H1 (cell line): ENCODE results near the gene SLC34A1. TPM values are rescaled to one million over a fixed set of nuclear protein-coding genes. Genes with fewer than 3 reads are reported as not detected.

Source experiments
- CTCF ChIA-PET: fragments of 300-600 bp; sonication (Branson Sonifier 250); formaldehyde crosslinking; loops from one replicate; lab custom pipeline; 2021; ENCODE audit not compliant: partially characterized antibody; lab: Charles Lee
- POLR2A ChIA-PET: fragments of 300-600 bp; sonication (Branson Sonifier 250); formaldehyde crosslinking; loops from one replicate; lab custom pipeline; 2021; ENCODE audit warnings: inconsistent platforms; ENCODE audit not compliant: partially characterized antibody; lab: Charles Lee
- DNase-seq, 2 experiments: peaks; one replicate each; pipeline versions ENCODE4 v3.0.0 to v3.0.0-alpha.2; 2010 to 2022; ENCODE audit warnings: low spot score in 2 of 2, low read depth in 1 of 2, mixed read lengths in 1 of 2
- FAIRE-seq: peaks from 2 replicates; lab custom pipeline; 2011; peaks lifted over from hg19 to GRCh38; lab: Jason Lieb, UNC
- H2AFZ ChIP-seq: 2 replicates; pipeline ENCODE4 v1.8.1; 2012; ENCODE audit warnings: low read length, inconsistent platforms
- H2AK5ac ChIP-seq: 2 replicates; pipeline ENCODE4 v1.6.1; 2013; ENCODE audit warnings: low read depth, low read length
- H2BK120ac ChIP-seq: replicated peaks from 2 replicates; pipeline ENCODE3; 2013; ENCODE audit warnings: low read depth, low read length, inconsistent platforms
- H2BK12ac ChIP-seq: 2 replicates; pipeline ENCODE4 v1.6.1; 2013; ENCODE audit warnings: low read depth, low read length
- H2BK15ac ChIP-seq: 2 replicates; pipeline ENCODE4 v1.6.1; 2013; ENCODE audit warnings: low read length
- H2BK20ac ChIP-seq: 2 replicates; pipeline ENCODE4 v1.6.1; 2013; ENCODE audit warnings: low read length
- H2BK5ac ChIP-seq: 2 replicates; pipeline ENCODE4 v1.6.1; 2013; ENCODE audit warnings: low read depth, low read length
- H3K14ac ChIP-seq: 2 replicates; pipeline ENCODE4 v1.6.1; 2013; ENCODE audit warnings: inconsistent platforms; ENCODE audit not compliant: insufficient read length
- H3K18ac ChIP-seq: 2 replicates; pipeline ENCODE4 v1.6.1; 2013; ENCODE audit warnings: low read length; ENCODE audit errors: extremely low read depth
- H3K23ac ChIP-seq: 2 replicates; pipeline ENCODE4 v1.6.1; 2013; ENCODE audit warnings: inconsistent platforms; ENCODE audit not compliant: insufficient read length
- H3K23me2 ChIP-seq: 2 replicates; pipeline ENCODE4 v1.6.1; 2013; ENCODE audit warnings: low read depth, low read length
- H3K27ac ChIP-seq: 2 replicates; pipeline ENCODE4 v1.6.1; 2011; ENCODE audit warnings: low read depth, low read length, inconsistent platforms
- H3K27me3 ChIP-seq, 4 experiments: replicated peaks in 1 of 4; 1 replicate in 1 of 4; 2 replicates in 3 of 4; pipeline versions ENCODE4 v1.6.1 to v1.8.1; 2011 to 2013; ENCODE audit warnings: low read length in 3 of 4, mild to moderate bottlenecking in 3 of 4, inconsistent platforms in 2 of 4, mixed read lengths in 2 of 4, moderate library complexity in 1 of 4; ENCODE audit not compliant: control insufficient read depth in 3 of 4, insufficient read depth in 3 of 4; ENCODE audit errors: extremely low read depth in 1 of 4
- H3K36me3 ChIP-seq, 4 experiments: 2 replicates each; pipeline versions ENCODE4 v1.6.1 to v1.8.1; 2011 to 2013; ENCODE audit warnings: mild to moderate bottlenecking in 4 of 4, low read length in 3 of 4, moderate library complexity in 2 of 4, control low read depth in 1 of 4, inconsistent platforms in 1 of 4; ENCODE audit not compliant: insufficient read depth in 4 of 4, control insufficient read depth in 2 of 4
- H3K4ac ChIP-seq: replicated peaks from 2 replicates; pipeline ENCODE3; 2013; ENCODE audit warnings: low read length, low read depth, mixed read lengths, inconsistent platforms; ENCODE audit not compliant: insufficient read length
- H3K4me1 ChIP-seq, 4 experiments: replicated peaks in 1 of 4; 1 replicate in 1 of 4; 2 replicates in 3 of 4; pipeline versions ENCODE4 v1.6.1 to v1.8.1; 2011 to 2013; ENCODE audit warnings: low read length in 3 of 4, inconsistent platforms in 2 of 4, mixed read lengths in 1 of 4; ENCODE audit not compliant: insufficient read depth in 4 of 4, control insufficient read depth in 3 of 4
- H3K4me2 ChIP-seq, 2 experiments: 2 replicates each; pipeline versions ENCODE4 v1.6.1 to v1.8.1; 2011 to 2013; ENCODE audit warnings: low read depth in 2 of 2, low read length in 2 of 2, control low read depth in 1 of 2, inconsistent platforms in 1 of 2, mild to moderate bottlenecking in 1 of 2; ENCODE audit not compliant: insufficient read depth in 1 of 2
- H3K4me3 ChIP-seq, 4 experiments: fragments of 200-600, 300-600 bp in 1 of 4; sonication (generic), shearing (Covaris generic), sonication (Bioruptor Twin) in 1 of 4; 2 replicates each; pipeline versions ENCODE4 v1.5.1 to v1.8.1; 2011 to 2016; ENCODE audit warnings: low read length in 4 of 4, low read depth in 3 of 4, control low read depth in 2 of 4, inconsistent platforms in 2 of 4, mild to moderate bottlenecking in 2 of 4, mixed read lengths in 1 of 4, moderate library complexity in 1 of 4; ENCODE audit not compliant: insufficient read depth in 2 of 4; ENCODE audit errors: extremely low read depth in 1 of 4
- H3K56ac ChIP-seq: replicated peaks from 2 replicates; pipeline ENCODE3; 2013; ENCODE audit warnings: low read depth, mild to moderate bottlenecking, mixed read lengths, low read length, inconsistent platforms; ENCODE audit not compliant: insufficient read length
- H3K79me1 ChIP-seq: 2 replicates; pipeline ENCODE4 v1.6.1; 2013; ENCODE audit warnings: low read depth, low read length, control low read depth
- H3K79me2 ChIP-seq, 2 experiments: 2 replicates each; pipeline versions ENCODE4 v1.6.1 to v1.8.1; 2012 to 2013; ENCODE audit warnings: low read length in 2 of 2, mild to moderate bottlenecking in 2 of 2, inconsistent platforms in 1 of 2; ENCODE audit not compliant: insufficient read depth in 2 of 2, control insufficient read depth in 1 of 2
- H3K9ac ChIP-seq, 4 experiments: replicated peaks in 1 of 4; 1 replicate in 1 of 4; 2 replicates in 3 of 4; pipeline versions ENCODE4 v1.6.1 to v1.8.1; 2011 to 2013; ENCODE audit warnings: low read depth in 3 of 4, low read length in 3 of 4, control low read depth in 2 of 4, mild to moderate bottlenecking in 2 of 4, moderate library complexity in 2 of 4, inconsistent platforms in 1 of 4; ENCODE audit errors: extremely low read depth in 1 of 4
- H3K9me3 ChIP-seq, 2 experiments: 2 replicates each; pipeline versions ENCODE4 v1.6.1 to v1.8.1; 2012 to 2013; ENCODE audit warnings: mild to moderate bottlenecking in 2 of 2, moderate library complexity in 2 of 2, control low read depth in 1 of 2, inconsistent platforms in 1 of 2, low read depth in 1 of 2, low read length in 1 of 2, mixed read lengths in 1 of 2; ENCODE audit not compliant: insufficient read depth in 2 of 2
- H4K20me1 ChIP-seq, 2 experiments: replicated peaks in 1 of 2; 2 replicates each; pipeline versions ENCODE3 to v1.8.1; 2011 to 2013; ENCODE audit warnings: inconsistent platforms in 2 of 2, low read length in 2 of 2, mild to moderate bottlenecking in 1 of 2; ENCODE audit not compliant: insufficient read depth in 2 of 2, control insufficient read depth in 1 of 2
- H4K5ac ChIP-seq: 2 replicates; pipeline ENCODE4 v1.6.1; 2013; ENCODE audit warnings: low read length, low read depth, mixed read lengths, inconsistent platforms; ENCODE audit not compliant: insufficient read length
- H4K8ac ChIP-seq: 2 replicates; pipeline ENCODE4 v1.8.0; 2013; ENCODE audit warnings: mild to moderate bottlenecking, moderate library complexity, low read length, inconsistent platforms; ENCODE audit not compliant: insufficient read depth; ENCODE audit errors: extremely low read depth
- H4K91ac ChIP-seq: replicated peaks from 2 replicates; pipeline ENCODE3; 2013; ENCODE audit warnings: low read length, mixed read lengths, inconsistent platforms; ENCODE audit not compliant: insufficient read length
- POLR2A ChIP-seq, 2 experiments: IDR thresholded peaks; 1 replicate in 1 of 2; 2 replicates in 1 of 2; pipeline ENCODE4 v1.6.1; 2011; ENCODE audit warnings: low read depth in 2 of 2, low read length in 2 of 2, mild to moderate bottlenecking in 2 of 2; ENCODE audit errors: control extremely low read depth in 1 of 2
- POLR2AphosphoS5 ChIP-seq: IDR thresholded peaks from 2 replicates; pipeline ENCODE4 v1.6.1; 2011; ENCODE audit warnings: low read depth, low read length
- ZNF274 ChIP-seq: IDR thresholded peaks from 2 replicates; pipeline ENCODE4 v1.7.0; 2012; ENCODE audit warnings: low read length, borderline replicate concordance; ENCODE audit errors: extremely low read depth
- WGBS, 2 experiments: shearing (Covaris generic) in 1 of 2; methylation state at CpG; one replicate each; pipeline versions ENCODE4 v1.1.6 to v1.1.7; 2013 to 2015; ENCODE audit warnings: low lambda C conversion rate in 2 of 2, mixed read lengths in 2 of 2, inconsistent platforms in 1 of 2, low coverage in 1 of 2, missing lambda C conversion rate in 1 of 2; ENCODE audit not compliant: insufficient replicate concordance in 2 of 2, insufficient coverage in 1 of 2, insufficient read length in 1 of 2; ENCODE audit errors: extremely low coverage in 1 of 2, missing lambda C conversion rate in 1 of 2; 5-methylcytosine and 5-hydroxymethylcytosine counted together
- polyA plus RNA-seq, 7 experiments: library from polyadenylated mRNA; depleted of rRNA in 3 of 7; stranded (reverse) in 5 of 7; unstranded in 2 of 7; fragments of >200 nt in 5 of 7; fragments of 200-250 nt in 2 of 7; gene quantifications; 1 replicate in 5 of 7; 2 replicates in 1 of 7; 4 replicates in 1 of 7; pipeline versions ENCODE4 v1.2.1 to v1.2.3, GENCODE V29; 2011 to 2013; ENCODE audit warnings: missing spikeins in 2 of 7, mixed read lengths in 2 of 7
- total RNA-seq: library from RNA; stranded (reverse); fragmentation: NEBNext Ultra II Directional; extraction: Animal tissue kit (Norgen Biotek cat#: 25700); gene quantifications from 2 replicates; pipeline ENCODE4 v1.2.1, GENCODE V29; 2021

SLC34A1 gene
- total and polyA plus RNA-seq, 2 of the 8 experiments (the other 6 are each of a cell fraction or from before 2014, with no cell fraction given), result not detected

DNA sequence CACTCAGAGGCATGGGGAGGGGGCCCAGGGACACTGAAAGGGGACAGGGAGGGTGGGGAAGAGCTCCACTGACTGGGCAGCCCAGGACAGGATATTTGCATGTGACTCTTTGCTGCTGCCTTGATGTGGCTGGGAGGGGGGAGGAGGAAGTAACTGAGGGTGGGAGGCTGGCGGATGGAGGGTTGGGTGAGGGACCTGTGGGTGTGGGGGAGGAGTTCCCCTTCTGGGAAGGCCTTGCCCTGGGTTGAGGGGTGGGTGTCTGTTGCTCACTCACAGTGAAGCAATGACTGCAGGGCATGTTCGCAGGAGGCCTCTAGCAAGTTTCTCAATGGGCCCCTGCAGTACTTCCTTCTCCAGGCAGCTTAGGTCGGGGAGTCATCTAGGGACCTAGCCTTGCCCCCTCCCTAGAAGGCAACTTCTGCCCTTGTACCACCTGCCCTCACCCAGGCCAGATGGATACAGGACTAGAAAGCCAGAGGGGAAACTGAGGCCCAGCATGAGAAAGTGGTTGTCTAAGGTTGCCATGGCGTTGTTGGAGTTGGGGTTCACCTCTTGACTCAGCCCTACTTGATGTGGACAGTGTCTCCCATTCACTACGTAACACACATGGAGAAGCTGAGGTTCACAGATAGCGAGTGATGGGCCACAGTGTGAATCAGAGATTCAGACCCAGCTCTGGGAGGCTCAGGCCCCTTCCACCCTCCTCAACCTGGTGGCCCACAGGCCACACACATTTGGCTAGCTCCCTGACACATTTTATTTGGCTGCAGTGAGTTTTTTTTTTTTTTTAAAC, 45.2 kb downstream of the SLC34A1 start:
- CTCF ChIA-PET, result interaction anchor here (0.6 to 5.9 kb wide), 14 partner anchors 13 to 122 kb away, joined by 3 to 34 read pairs (median 4); partner anchors contain the start of gene F12
- Histone ChIP-seq H4K20me1 (peaks cover 15 to 24% of the 10 kb centered on the region in 2 experiments), H2BK20ac (no peak overlapping the region), H2AFZ (no peak overlapping the region), H3K79me1 (peaks cover 16% of the 10 kb centered on the region), H3K56ac (no peak overlapping the region), H3K23ac (no peak overlapping the region), H3K79me2 (peaks cover 0 to 26% of the 10 kb centered on the region in 2 experiments; a peak in 2 of 4 replicates), H3K27ac (no peak overlapping the region), H3K27me3 (no peaks in the 10 kb centered on the region), H3K4me2 (no peak overlapping the region), H3K18ac (no peak overlapping the region), H3K23me2 (peaks cover 10% of the 10 kb centered on the region), H3K9ac (no peak overlapping the region; a peak in 1 of 7 replicates), H3K4me3 (no peak overlapping the region), H3K9me3 (no peaks in the 10 kb centered on the region), H2BK120ac (no peak overlapping the region), H3K36me3 (peaks cover 7 to 29% (median 22%) of the 10 kb centered on the region in 4 experiments; a peak in 6 of 8 replicates), H4K5ac (no peak overlapping the region), H2BK15ac (no peak overlapping the region)
- FAIRE-seq (no peak), DNase-seq (no peak)
- 0 out of 2 replicates have a peak, but pooled peaks have one; percentile 15 for TF ChIP-seq POLR2AphosphoS5
- no peak for TF ChIP-seq ZNF274
- TF ChIP-seq POLR2A (IDR thresholded peaks at IDR 0.05; ENCODE audit: control extremely low read depth in 1 of 2, low read depth in 2 of 2, low read length in 2 of 2), result peak in 1 of 2 experiments; percentile 32; a peak in 2 of 3 replicates
- TF ChIP-seq, all 59 proteins: peak for 2
- POLR2A ChIA-PET, result interaction anchor here (0.7 to 24.2 kb wide), 9 partner anchors 8 to 120 kb away, joined by 3 to 460 read pairs (median 4); partner anchors contain the start of gene PRR7
- Histone ChIP-seq H4K91ac (no peak overlapping the region), H2BK5ac (no peak overlapping the region), H2AK5ac (no peak overlapping the region), H3K14ac (no peak overlapping the region), H3K4ac (no peak overlapping the region), H4K8ac (no peak overlapping the region), H2BK12ac (no peak overlapping the region), H3K4me1 (peaks cover 4 to 14% (median 9%) of the 10 kb centered on the region in 4 experiments; a peak in 6 of 7 replicates)
- WGBS, 2 experiments, result 92% methylated on average over 5 of the region's 6 CpGs; no CpG with 5 or more reads in 1 of the 2 experiments
